MCF 10A (cell line): ENCODE results near the gene DMGDH. TPM values are rescaled to one million over a fixed set of nuclear protein-coding genes. Genes with fewer than 3 reads are reported as not detected.
"Not testable (repeated sequence)": the region's sequence is repeated elsewhere in the genome, so short reads cannot be mapped to it uniquely, and the experiment has no call there.

ENCODE experiments used
- BruUV-seq: library from RNA; stranded (reverse); fragments of 400-500 nt; replicated peaks from 2 replicates; lab custom pipeline; 2021; lab: Mats Ljungman, UMichigan
- CTCF ChIA-PET: fragments of 300-600 bp; sonication (Branson Sonifier 250); formaldehyde crosslinking; extraction: SDS; loops from one replicate; lab custom pipeline; 2021; ENCODE audit warnings: antibody characterized with exemption, inconsistent platforms; lab: Yijun Ruan, JAX
- POLR2A ChIA-PET: fragments of 300-600, 350-650 bp; sonication (Branson Sonifier 250); formaldehyde crosslinking; extraction: SDS; loops from one replicate; lab custom pipeline; 2020; ENCODE audit warnings: antibody characterized with exemption, inconsistent platforms; lab: Yijun Ruan, JAX
- DNase-seq: peaks from one replicate; pipeline ENCODE4 v3.0.0-alpha.2; 2018; ENCODE audit not compliant: unreplicated experiment
- H3K27ac Mint-ChIP-seq: one replicate; pipeline ENCODE4 v1.8.0; 2022; ENCODE audit warnings: mild to moderate bottlenecking, low read depth, mixed read lengths; ENCODE audit not compliant: unreplicated experiment
- H3K27me3 Mint-ChIP-seq: one replicate; pipeline ENCODE4 v1.8.0; 2022; ENCODE audit warnings: mixed read lengths; ENCODE audit not compliant: insufficient read depth, unreplicated experiment
- H3K36me3 Mint-ChIP-seq: one replicate; pipeline ENCODE4 v1.8.0; 2022; ENCODE audit warnings: mild to moderate bottlenecking, moderate library complexity, mixed read lengths; ENCODE audit not compliant: insufficient read depth, unreplicated experiment
- H3K4me1 Mint-ChIP-seq: one replicate; pipeline ENCODE4 v1.8.0; 2022; ENCODE audit warnings: mixed read lengths; ENCODE audit not compliant: insufficient read depth, unreplicated experiment
- H3K4me3 Mint-ChIP-seq: one replicate; pipeline ENCODE4 v1.8.0; 2022; ENCODE audit warnings: mild to moderate bottlenecking, moderate library complexity, mixed read lengths; ENCODE audit not compliant: unreplicated experiment
- H3K9me3 Mint-ChIP-seq: one replicate; pipeline ENCODE4 v1.8.0; 2022; ENCODE audit warnings: mixed read lengths; ENCODE audit not compliant: unreplicated experiment
- intact Hi-C: fragments of 100-400 bp; cut with micrococcal nuclease; formaldehyde crosslinking; loops from 2 replicates; pipeline ENCODE4 v1.14.1; 2022
- total RNA-seq: library from RNA; stranded (reverse); gene quantifications from 2 replicates; pipeline ENCODE4 v1.2.3, GENCODE V29; 2022
- TF ChIP-seq, protein P1 (sequence below): fragments of 200-600 bp; IDR thresholded peaks from one replicate; pipeline ENCODE4 v1.8.0; 2022; ENCODE audit warnings: antibody characterized with exemption, mild to moderate bottlenecking; ENCODE audit not compliant: unreplicated experiment

The DMGDH gene
- total RNA-seq, 1 experiment from 2014 or later = 9.2 TPM

GRCh38 chr5:78983601-78984438 lies 85.7 kb downstream of the DMGDH start:
- ChIA-PET POLR2A (interaction anchor here (0.6 to 3.8 kb wide), 24 partner anchors 7 to 689 kb away, joined by 3 to 17 read pairs (median 4); partner anchors contain the start of genes AP3B1, HOMER1 and SCAMP1), CTCF (interaction anchor here (0.6 to 3.3 kb wide), 9 partner anchors 10 to 692 kb away, joined by 3 to 25 read pairs (median 4); no protein-coding TSS in a partner anchor)
- TSS peak; percentile 63 for BruUV-seq
- no peaks in the 10 kb centered on the region for H3K9me3 Mint-ChIP-seq
- no peak for DNase-seq
- H3K27ac Mint-ChIP-seq = peak overlapping the region; percentile 31
- H3K27me3 Mint-ChIP-seq = no peaks in the 10 kb centered on the region
- peak overlapping the region; percentile 83 for H3K4me3 Mint-ChIP-seq
- TF ChIP-seq, protein P1, sequence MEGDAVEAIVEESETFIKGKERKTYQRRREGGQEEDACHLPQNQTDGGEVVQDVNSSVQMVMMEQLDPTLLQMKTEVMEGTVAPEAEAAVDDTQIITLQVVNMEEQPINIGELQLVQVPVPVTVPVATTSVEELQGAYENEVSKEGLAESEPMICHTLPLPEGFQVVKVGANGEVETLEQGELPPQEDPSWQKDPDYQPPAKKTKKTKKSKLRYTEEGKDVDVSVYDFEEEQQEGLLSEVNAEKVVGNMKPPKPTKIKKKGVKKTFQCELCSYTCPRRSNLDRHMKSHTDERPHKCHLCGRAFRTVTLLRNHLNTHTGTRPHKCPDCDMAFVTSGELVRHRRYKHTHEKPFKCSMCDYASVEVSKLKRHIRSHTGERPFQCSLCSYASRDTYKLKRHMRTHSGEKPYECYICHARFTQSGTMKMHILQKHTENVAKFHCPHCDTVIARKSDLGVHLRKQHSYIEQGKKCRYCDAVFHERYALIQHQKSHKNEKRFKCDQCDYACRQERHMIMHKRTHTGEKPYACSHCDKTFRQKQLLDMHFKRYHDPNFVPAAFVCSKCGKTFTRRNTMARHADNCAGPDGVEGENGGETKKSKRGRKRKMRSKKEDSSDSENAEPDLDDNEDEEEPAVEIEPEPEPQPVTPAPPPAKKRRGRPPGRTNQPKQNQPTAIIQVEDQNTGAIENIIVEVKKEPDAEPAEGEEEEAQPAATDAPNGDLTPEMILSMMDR = no peak
- intact Hi-C loops = loop anchor here (2.0 kb wide), 1 partner anchor 149 kb away; no protein-coding TSS in a partner anchor
- peaks cover 7% of the 10 kb centered on the region for H3K4me1 Mint-ChIP-seq
- H3K36me3 Mint-ChIP-seq = no peaks in the 10 kb centered on the region

DNA sequence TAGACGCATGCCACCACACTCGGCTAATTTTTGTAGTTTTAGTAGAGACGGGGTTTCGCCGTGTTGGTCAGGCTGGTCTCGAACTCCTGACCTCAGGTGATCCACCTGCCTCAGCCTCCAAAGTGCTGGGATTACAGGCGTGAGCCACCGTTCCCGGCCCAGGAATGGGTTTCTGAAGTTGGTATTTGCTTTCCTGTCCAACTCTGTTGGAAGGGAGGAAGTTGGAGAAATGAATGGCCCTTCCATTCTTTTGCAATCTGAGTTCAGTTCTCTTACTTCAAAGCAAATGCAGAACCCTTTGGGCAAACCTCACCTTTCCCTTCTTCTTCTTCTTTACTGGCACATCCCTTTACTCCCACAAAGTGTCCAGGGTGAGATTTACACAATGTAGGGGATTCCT lies 86.3 kb downstream of the DMGDH start:
- intact Hi-C loops, DNase-seq, BruUV-seq, H3K27ac Mint-ChIP-seq, H3K4me1 Mint-ChIP-seq, H3K4me3 Mint-ChIP-seq, H3K36me3 Mint-ChIP-seq, H3K27me3 Mint-ChIP-seq, H3K9me3 Mint-ChIP-seq: not testable (repeated sequence)
- ChIA-PET CTCF (interaction anchor here (1.3 to 3.3 kb wide), 3 partner anchors 9 to 515 kb away, joined by 3 to 25 read pairs (median 4); no protein-coding TSS in a partner anchor), POLR2A (interaction anchor here (0.6 to 3.8 kb wide), 5 partner anchors 9 to 534 kb away, joined by 3 to 17 read pairs (median 5); no protein-coding TSS in a partner anchor)

- TF ChIP-seq, protein P1 = no peak
- Mint-ChIP-seq H3K4me1 (peaks cover 11% of the 10 kb centered on the region), H3K9me3 (no peaks in the 10 kb centered on the region), H3K27ac (no peak overlapping the region), H3K27me3 (no peaks in the 10 kb centered on the region), H3K4me3 (no peak overlapping the region), H3K36me3 (no peaks in the 10 kb centered on the region)
- intact Hi-C loops = no loop called here
- POLR2A ChIA-PET = interaction anchor here (0.6 to 0.8 kb wide), 4 partner anchors 60 to 598 kb away, joined by 3 read pairs; no protein-coding TSS in a partner anchor
- DNase-seq = no peak
- CTCF ChIA-PET = interaction anchor here (0.6 to 1.4 kb wide), 2 partner anchors 153 to 264 kb away, joined by 3 to 4 read pairs; no protein-coding TSS in a partner anchor
- BruUV-seq = no TSS peak
These were observed 89.6 kb downstream of the DMGDH start for GRCh38 chr5:78979909-78980308.

DNA sequence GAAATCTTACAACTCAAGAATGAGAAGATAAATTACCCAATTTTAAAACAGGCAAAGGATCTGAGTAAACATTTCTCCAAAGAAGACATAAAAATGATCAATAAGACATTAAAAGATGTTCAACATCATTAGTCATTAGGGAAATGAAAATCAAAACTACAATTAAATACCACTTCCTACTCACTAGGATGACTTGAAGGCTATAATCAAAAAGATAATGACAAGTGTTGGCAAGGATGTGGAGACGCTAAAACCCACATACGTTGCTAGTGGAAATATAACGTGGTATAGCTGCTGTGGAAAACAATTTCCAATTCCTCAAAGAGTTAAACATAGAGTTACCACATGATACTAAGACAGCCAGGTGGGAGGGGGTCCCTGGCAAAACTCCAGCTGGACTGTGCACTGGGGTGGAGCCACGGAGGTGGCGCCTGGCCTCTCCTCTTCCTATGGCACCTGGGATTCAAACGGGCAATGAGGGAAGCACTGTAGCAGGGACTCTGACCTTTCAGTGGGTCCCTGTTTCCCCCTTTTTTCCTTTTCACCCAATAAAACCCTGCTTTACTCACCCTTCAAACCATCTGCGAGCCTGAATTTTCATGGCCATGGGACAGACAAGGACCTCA lies 90.2 kb downstream of the DMGDH start:
- POLR2A ChIA-PET = interaction anchor here (0.8 kb wide), 1 partner anchor 262 kb away, joined by 4 read pairs; no protein-coding TSS in a partner anchor
- CTCF ChIA-PET = interaction anchor here (1.4 kb wide), 1 partner anchor 154 kb away, joined by 4 read pairs; no protein-coding TSS in a partner anchor
- H3K27me3 Mint-ChIP-seq = no peaks in the 10 kb centered on the region
- no peak overlapping the region for H3K27ac Mint-ChIP-seq
- BruUV-seq = no TSS peak
- no peaks in the 10 kb centered on the region for H3K36me3 Mint-ChIP-seq
- TF ChIP-seq, protein P1 = no peak
- DNase-seq = no peak
- no peak overlapping the region for H3K4me3 Mint-ChIP-seq
- intact Hi-C loops = no loop called here
- no peaks in the 10 kb centered on the region for H3K9me3 Mint-ChIP-seq
- peaks cover 11% of the 10 kb centered on the region for H3K4me1 Mint-ChIP-seq
